Measurements from ENCODE around the gene MAGED1.
"Not testable (repeated sequence)": the region's sequence is repeated elsewhere in the genome, so short reads cannot be mapped to it uniquely, and the experiment has no call there.

Gene MAGED1

GRCh38 chrX:51893931-51894696 is 691 bp downstream of the MAGED1 start:
- TF ChIP-seq CTCF (IDR thresholded peaks at IDR 0.05; ENCODE audit: insufficient read depth, low read depth, low read length, missing control alignments): no peak
- no peak for DNase-seq (ENCODE audit: low read depth)
- H3K4me3 ChIP-seq (ENCODE audit: low read length): peak overlapping the region; percentile 68

GRCh38 chrX:51894697-51895336 is 1.4 kb downstream of the MAGED1 start:
- DNase-seq (ENCODE audit: low read depth): no peak

GRCh38 chrX:51896626-51897025 is 3.2 kb downstream of the MAGED1 start:
- TF ChIP-seq CTCF (IDR thresholded peaks at IDR 0.05; ENCODE audit: insufficient read depth, low read depth, low read length, missing control alignments): no peak
- H3K4me3 ChIP-seq (ENCODE audit: low read length): no peak overlapping the region

More at GRCh38 chrX:51894697-51895336, 1.4 kb downstream of the MAGED1 start:
- TF ChIP-seq CTCF (IDR thresholded peaks at IDR 0.05; ENCODE audit: insufficient read depth, low read depth, low read length, missing control alignments): no peak
- H3K4me3 ChIP-seq (ENCODE audit: low read length): peak overlapping the region; percentile 68

GRCh38 chrX:51899741-51900140 is 6.3 kb downstream of the MAGED1 start:
- no peak overlapping the region for H3K4me3 ChIP-seq (ENCODE audit: low read length)
- no peak for DNase-seq (ENCODE audit: low read depth)
- no peak for TF ChIP-seq CTCF (IDR thresholded peaks at IDR 0.05; ENCODE audit: insufficient read depth, low read depth, low read length, missing control alignments)

More at GRCh38 chrX:51896626-51897025, 3.2 kb downstream of the MAGED1 start:
- DNase-seq (ENCODE audit: low read depth): no peak

- no peak for DNase-seq (ENCODE audit: low read depth)
- H3K4me3 ChIP-seq (ENCODE audit: low read length): no peak overlapping the region
- no peak for TF ChIP-seq CTCF (IDR thresholded peaks at IDR 0.05; ENCODE audit: insufficient read depth, low read depth, low read length, missing control alignments)
Observed at GRCh38 chrX:51902510-51903050, 9.2 kb downstream of the MAGED1 start.

- not testable (repeated sequence) for H3K4me3 ChIP-seq (ENCODE audit: low read length); DNase-seq (ENCODE audit: low read depth)
Observed at GRCh38 chrX:51905152-51905551, 11.7 kb downstream of the MAGED1 start.

GRCh38 chrX:51905711-51906110 is 12.3 kb downstream of the MAGED1 start:
- no peak for DNase-seq (ENCODE audit: low read depth)
- TF ChIP-seq CTCF (IDR thresholded peaks at IDR 0.05; ENCODE audit: insufficient read depth, low read depth, low read length, missing control alignments): no peak
- H3K4me3 ChIP-seq (ENCODE audit: low read length): no peak overlapping the region

Measured in epithelial cell of esophagus (primary cell).